WTC11 (cell line): Measurements from ENCODE around the gene CEP350.

ENCODE experiments used
- ELF4 ChIP-seq: sonication (generic); formaldehyde crosslinking; IDR thresholded peaks from 2 replicates; pipeline ENCODE4 v1.8.1; 2022; ENCODE audit warnings: low read depth, mild to moderate bottlenecking, moderate library complexity, missing genetic modification reagents
- JUN ChIP-seq: sonication (generic); formaldehyde crosslinking; IDR thresholded peaks from 2 replicates; pipeline ENCODE4 v1.8.0; 2023; ENCODE audit warnings: mild to moderate bottlenecking, missing genetic modification reagents
- MXD4 ChIP-seq: fragments of 250-450 bp; sonication (Bioruptor Pico); IDR thresholded peaks from 2 replicates; pipeline ENCODE4 v1.8.0; 2021; ENCODE audit warnings: mild to moderate bottlenecking, moderate library complexity, borderline replicate concordance
- MYBL2 ChIP-seq: sonication (generic); formaldehyde crosslinking; IDR thresholded peaks from 2 replicates; pipeline ENCODE4 v1.8.1; 2023; ENCODE audit warnings: mild to moderate bottlenecking, moderate library complexity, missing genetic modification reagents
- TCF7 ChIP-seq: sonication (generic); formaldehyde crosslinking; IDR thresholded peaks from 2 replicates; pipeline ENCODE4 v1.8.0; 2022; ENCODE audit warnings: mild to moderate bottlenecking, low read depth, missing genetic modification reagents, moderate library complexity
- ZNF138 ChIP-seq: sonication (generic); formaldehyde crosslinking; conservative IDR thresholded peaks from 2 replicates; pipeline ENCODE4 v1.8.1; 2022; ENCODE audit warnings: mild to moderate bottlenecking, moderate library complexity, missing genetic modification reagents
- TF ChIP-seq, protein P1 (sequence below): fragments of 200-600 bp; IDR thresholded peaks from 2 replicates; pipeline ENCODE4 v1.8.0; 2022; ENCODE audit warnings: antibody characterized with exemption
- TF ChIP-seq, protein P2 (sequence below): fragments of 250-450 bp; sonication (Bioruptor Pico); IDR thresholded peaks from 2 replicates; pipeline ENCODE4 v2.1.2; 2022; ENCODE audit warnings: mild to moderate bottlenecking, moderate library complexity
- TF ChIP-seq, protein P3 (sequence below): sonication (generic); formaldehyde crosslinking; IDR thresholded peaks from 2 replicates; pipeline ENCODE4 v1.8.1; 2023; ENCODE audit warnings: mild to moderate bottlenecking, missing genetic modification reagents, moderate library complexity
- TF ChIP-seq, protein P4 (sequence below): sonication (generic); formaldehyde crosslinking; IDR thresholded peaks from 2 replicates; pipeline ENCODE4 v1.8.0; 2022; ENCODE audit warnings: mild to moderate bottlenecking, missing genetic modification reagents
- TF ChIP-seq, protein P5 (sequence below): sonication (generic); formaldehyde crosslinking; IDR thresholded peaks from 2 replicates; pipeline ENCODE4 v1.8.1; 2023; ENCODE audit warnings: mild to moderate bottlenecking, missing genetic modification reagents, moderate library complexity
- TF ChIP-seq, protein P6 (sequence below): sonication (generic); formaldehyde crosslinking; IDR thresholded peaks from 2 replicates; pipeline ENCODE4 v1.8.0; 2022; ENCODE audit warnings: mild to moderate bottlenecking, missing genetic modification reagents

DNA sequence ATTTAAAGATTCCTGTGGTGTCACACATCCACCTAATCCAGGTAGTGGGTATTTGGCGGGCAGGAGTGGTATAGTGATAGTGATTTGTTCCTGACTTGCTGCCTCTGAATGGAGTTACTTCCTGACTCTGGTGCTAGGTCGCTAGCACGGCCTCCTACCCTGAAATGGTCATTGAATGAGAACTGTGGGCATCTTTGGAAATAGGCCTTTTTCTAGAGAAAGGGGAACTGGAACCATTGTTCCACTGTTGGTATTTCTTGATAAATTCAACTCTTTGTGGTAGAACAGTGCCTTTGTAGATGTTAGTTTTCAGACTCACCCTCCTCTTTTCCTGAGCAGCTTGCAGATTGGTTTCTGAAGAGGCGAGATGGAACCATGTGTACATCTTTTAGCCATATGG lies 201.6 kb downstream of the CEP350 start:
- TF ChIP-seq ZNF138 (CRISPR knock-in tag) (no peak), TCF7 (CRISPR knock-in tag) (no peak), JUN (CRISPR knock-in tag) (no peak), MYBL2 (CRISPR knock-in tag) (no peak), MXD4 (CRISPR knock-in tag) (no peak), ELF4 (no peak)
- TF ChIP-seq, protein P1, sequence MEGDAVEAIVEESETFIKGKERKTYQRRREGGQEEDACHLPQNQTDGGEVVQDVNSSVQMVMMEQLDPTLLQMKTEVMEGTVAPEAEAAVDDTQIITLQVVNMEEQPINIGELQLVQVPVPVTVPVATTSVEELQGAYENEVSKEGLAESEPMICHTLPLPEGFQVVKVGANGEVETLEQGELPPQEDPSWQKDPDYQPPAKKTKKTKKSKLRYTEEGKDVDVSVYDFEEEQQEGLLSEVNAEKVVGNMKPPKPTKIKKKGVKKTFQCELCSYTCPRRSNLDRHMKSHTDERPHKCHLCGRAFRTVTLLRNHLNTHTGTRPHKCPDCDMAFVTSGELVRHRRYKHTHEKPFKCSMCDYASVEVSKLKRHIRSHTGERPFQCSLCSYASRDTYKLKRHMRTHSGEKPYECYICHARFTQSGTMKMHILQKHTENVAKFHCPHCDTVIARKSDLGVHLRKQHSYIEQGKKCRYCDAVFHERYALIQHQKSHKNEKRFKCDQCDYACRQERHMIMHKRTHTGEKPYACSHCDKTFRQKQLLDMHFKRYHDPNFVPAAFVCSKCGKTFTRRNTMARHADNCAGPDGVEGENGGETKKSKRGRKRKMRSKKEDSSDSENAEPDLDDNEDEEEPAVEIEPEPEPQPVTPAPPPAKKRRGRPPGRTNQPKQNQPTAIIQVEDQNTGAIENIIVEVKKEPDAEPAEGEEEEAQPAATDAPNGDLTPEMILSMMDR = no peak
- TF ChIP-seq, protein P2, sequence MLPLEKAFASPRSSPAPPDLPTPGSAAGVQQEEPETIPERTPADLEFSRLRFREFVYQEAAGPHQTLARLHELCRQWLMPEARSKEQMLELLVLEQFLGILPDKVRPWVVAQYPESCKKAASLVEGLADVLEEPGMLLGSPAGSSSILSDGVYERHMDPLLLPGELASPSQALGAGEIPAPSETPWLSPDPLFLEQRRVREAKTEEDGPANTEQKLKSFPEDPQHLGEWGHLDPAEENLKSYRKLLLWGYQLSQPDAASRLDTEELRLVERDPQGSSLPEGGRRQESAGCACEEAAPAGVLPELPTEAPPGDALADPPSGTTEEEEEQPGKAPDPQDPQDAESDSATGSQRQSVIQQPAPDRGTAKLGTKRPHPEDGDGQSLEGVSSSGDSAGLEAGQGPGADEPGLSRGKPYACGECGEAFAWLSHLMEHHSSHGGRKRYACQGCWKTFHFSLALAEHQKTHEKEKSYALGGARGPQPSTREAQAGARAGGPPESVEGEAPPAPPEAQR = no peak
- TF ChIP-seq, protein P3, sequence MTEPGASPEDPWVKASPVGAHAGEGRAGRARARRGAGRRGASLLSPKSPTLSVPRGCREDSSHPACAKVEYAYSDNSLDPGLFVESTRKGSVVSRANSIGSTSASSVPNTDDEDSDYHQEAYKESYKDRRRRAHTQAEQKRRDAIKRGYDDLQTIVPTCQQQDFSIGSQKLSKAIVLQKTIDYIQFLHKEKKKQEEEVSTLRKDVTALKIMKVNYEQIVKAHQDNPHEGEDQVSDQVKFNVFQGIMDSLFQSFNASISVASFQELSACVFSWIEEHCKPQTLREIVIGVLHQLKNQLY (CRISPR knock-in tag) = no peak
- TF ChIP-seq, protein P4, sequence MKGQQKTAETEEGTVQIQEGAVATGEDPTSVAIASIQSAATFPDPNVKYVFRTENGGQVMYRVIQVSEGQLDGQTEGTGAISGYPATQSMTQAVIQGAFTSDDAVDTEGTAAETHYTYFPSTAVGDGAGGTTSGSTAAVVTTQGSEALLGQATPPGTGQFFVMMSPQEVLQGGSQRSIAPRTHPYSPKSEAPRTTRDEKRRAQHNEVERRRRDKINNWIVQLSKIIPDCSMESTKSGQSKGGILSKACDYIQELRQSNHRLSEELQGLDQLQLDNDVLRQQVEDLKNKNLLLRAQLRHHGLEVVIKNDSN = no peak
- TF ChIP-seq, protein P5, sequence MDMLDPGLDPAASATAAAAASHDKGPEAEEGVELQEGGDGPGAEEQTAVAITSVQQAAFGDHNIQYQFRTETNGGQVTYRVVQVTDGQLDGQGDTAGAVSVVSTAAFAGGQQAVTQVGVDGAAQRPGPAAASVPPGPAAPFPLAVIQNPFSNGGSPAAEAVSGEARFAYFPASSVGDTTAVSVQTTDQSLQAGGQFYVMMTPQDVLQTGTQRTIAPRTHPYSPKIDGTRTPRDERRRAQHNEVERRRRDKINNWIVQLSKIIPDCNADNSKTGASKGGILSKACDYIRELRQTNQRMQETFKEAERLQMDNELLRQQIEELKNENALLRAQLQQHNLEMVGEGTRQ (CRISPR knock-in tag) = no peak
- TF ChIP-seq, protein P6, sequence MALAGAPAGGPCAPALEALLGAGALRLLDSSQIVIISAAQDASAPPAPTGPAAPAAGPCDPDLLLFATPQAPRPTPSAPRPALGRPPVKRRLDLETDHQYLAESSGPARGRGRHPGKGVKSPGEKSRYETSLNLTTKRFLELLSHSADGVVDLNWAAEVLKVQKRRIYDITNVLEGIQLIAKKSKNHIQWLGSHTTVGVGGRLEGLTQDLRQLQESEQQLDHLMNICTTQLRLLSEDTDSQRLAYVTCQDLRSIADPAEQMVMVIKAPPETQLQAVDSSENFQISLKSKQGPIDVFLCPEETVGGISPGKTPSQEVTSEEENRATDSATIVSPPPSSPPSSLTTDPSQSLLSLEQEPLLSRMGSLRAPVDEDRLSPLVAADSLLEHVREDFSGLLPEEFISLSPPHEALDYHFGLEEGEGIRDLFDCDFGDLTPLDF (CRISPR knock-in tag) = no peak
